ENCODE results near the gene MPP1. TPM values are rescaled to one million over a fixed set of nuclear protein-coding genes. Genes with fewer than 3 reads are reported as not detected.

MPP1 gene
- total and polyA plus RNA-seq, 2 of the 8 experiments (the other 6 are each of a cell fraction or from before 2014, with no cell fraction given): 7.6 to 13.4 TPM

GRCh38 chrX:154836163-154836562 lies 30.9 kb upstream of the MPP1 start:
- Histone ChIP-seq H3K27me3 (replicated peaks in 1 of 4; ENCODE audit: control insufficient read depth in 3 of 4, extremely low read depth in 1 of 4, insufficient read depth in 3 of 4, low read length in 3 of 4) (no peaks in the 10 kb centered on the region), H3K4me2 (ENCODE audit: insufficient read depth in 1 of 2, low read depth in 2 of 2, low read length in 2 of 2) (no peak overlapping the region), H4K5ac (ENCODE audit: insufficient read length, low read depth, low read length) (no peak overlapping the region), H3K56ac (replicated peaks; ENCODE audit: insufficient read length, low read depth, low read length) (no peak overlapping the region), H2BK5ac (ENCODE audit: low read depth, low read length) (no peak overlapping the region), H4K8ac (ENCODE audit: extremely low read depth, insufficient read depth, low read length) (no peak overlapping the region), H3K36me3 (ENCODE audit: control insufficient read depth in 2 of 4, insufficient read depth in 4 of 4, low read length in 3 of 4) (no peaks in the 10 kb centered on the region), H3K4me1 (replicated peaks in 1 of 4; ENCODE audit: control insufficient read depth in 3 of 4, insufficient read depth in 4 of 4, low read length in 3 of 4) (no peaks in the 10 kb centered on the region), H3K23ac (ENCODE audit: insufficient read length) (no peak overlapping the region), H3K9me3 (ENCODE audit: insufficient read depth in 2 of 2, low read depth in 1 of 2, low read length in 1 of 2) (no peaks in the 10 kb centered on the region), H3K14ac (ENCODE audit: insufficient read length) (no peak overlapping the region), H2AFZ (ENCODE audit: low read length) (no peak overlapping the region), H3K27ac (ENCODE audit: low read depth, low read length) (no peak overlapping the region), H3K79me2 (ENCODE audit: control insufficient read depth in 1 of 2, insufficient read depth in 2 of 2, low read length in 2 of 2) (no peaks in the 10 kb centered on the region), H2BK120ac (replicated peaks; ENCODE audit: low read depth, low read length) (no peak overlapping the region), H3K4ac (replicated peaks; ENCODE audit: insufficient read length, low read depth, low read length) (no peak overlapping the region), H3K23me2 (ENCODE audit: low read depth, low read length) (no peaks in the 10 kb centered on the region), H3K9ac (replicated peaks in 1 of 4; ENCODE audit: extremely low read depth in 1 of 4, low read depth in 3 of 4, low read length in 3 of 4) (no peak overlapping the region), H4K20me1 (replicated peaks in 1 of 2; ENCODE audit: control insufficient read depth in 1 of 2, insufficient read depth in 2 of 2, low read length in 2 of 2) (no peaks in the 10 kb centered on the region), H3K18ac (ENCODE audit: extremely low read depth, low read length) (no peak overlapping the region), H2BK20ac (ENCODE audit: low read length) (no peak overlapping the region), H2AK5ac (ENCODE audit: low read depth, low read length) (no peak overlapping the region), H3K4me3 (ENCODE audit: extremely low read depth in 1 of 4, insufficient read depth in 2 of 4, low read depth in 3 of 4, low read length in 4 of 4) (no peak overlapping the region), H2BK15ac (ENCODE audit: low read length) (no peak overlapping the region), H2BK12ac (ENCODE audit: low read depth, low read length) (no peak overlapping the region), H4K91ac (replicated peaks; ENCODE audit: insufficient read length, low read length) (no peak overlapping the region), H3K79me1 (ENCODE audit: low read depth, low read length) (no peaks in the 10 kb centered on the region)
- ChIA-PET POLR2A (ENCODE audit: partially characterized antibody) (no interaction called here), CTCF (ENCODE audit: partially characterized antibody) (no interaction called here)
- no peak for TF ChIP-seq SIX5 (IDR thresholded peaks at IDR 0.05; ENCODE audit: low read depth, low read length)
- FAIRE-seq (no peak), DNase-seq (ENCODE audit: low read depth in 1 of 2, low spot score in 2 of 2) (no peak)
- WGBS, 2 experiments (ENCODE audit: extremely low coverage in 1 of 2, insufficient coverage in 1 of 2, insufficient read length in 1 of 2, insufficient replicate concordance in 2 of 2, low coverage in 1 of 2, low lambda C conversion rate in 2 of 2, missing lambda C conversion rate in 1 of 2): 80% methylated on average over 1 of the region's 1 CpG; no CpG with 5 or more reads in 1 of the 2 experiments

Data from H1 (cell line).